A549 (cell line): ENCODE data around the gene METTL27. TPM values are rescaled to one million over a fixed set of nuclear protein-coding genes. Genes with fewer than 3 reads are reported as not detected.

Experiments
- ATAC-seq, 2 experiments: fragments of 200-7000 bp in 1 of 2; fragments of >200 bp in 1 of 2; cut with Nextera tagmentation in 1 of 2; cut with Tn5 transposase in 1 of 2; 3 replicates each; pipeline versions ENCODE4 v1.8.0 to v1.9.1; 2018 to 2020; ENCODE audit warnings: mild to moderate bottlenecking in 1 of 2, moderate library complexity in 1 of 2
- CTCF ChIA-PET: fragments of 300-600 bp; sonication (Branson Sonifier 250); formaldehyde crosslinking; extraction: SDS; loops from one replicate; lab custom pipeline; 2021; ENCODE audit warnings: antibody characterized with exemption, inconsistent platforms; lab: Yijun Ruan, JAX
- POLR2A ChIA-PET: fragments of 350-600 bp; formaldehyde crosslinking; extraction: SDS; loops from one replicate; lab custom pipeline; 2021; ENCODE audit warnings: antibody characterized with exemption, inconsistent platforms; lab: Yijun Ruan, JAX
- DNase-seq, 2 experiments: peaks; one replicate each; pipeline versions ENCODE4 v3.0.0 to v3.0.0-alpha.2; 2011 to 2016; ENCODE audit warnings: low read depth in 1 of 2, low spot score in 1 of 2
- FAIRE-seq: peaks from 2 replicates; lab custom pipeline; 2011; peaks lifted over from hg19 to GRCh38; lab: Jason Lieb, UNC
- H3K27ac ChIP-seq, 2 experiments: fragments of >200 bp; sonication (Bioruptor Twin); formaldehyde crosslinking; 3 replicates each; pipeline ENCODE4 v1.5.1; 2016 to 2017
- H3K4me1 ChIP-seq: fragments of >200 bp; sonication (Bioruptor Twin); formaldehyde crosslinking; 3 replicates; pipeline ENCODE4 v1.6.1; 2016
- H3K4me2 ChIP-seq: fragments of >200 bp; sonication (Bioruptor Twin); formaldehyde crosslinking; 3 replicates; pipeline ENCODE4 v1.6.1; 2016
- H3K4me3 ChIP-seq: fragments of >200 bp; sonication (Bioruptor Twin); formaldehyde crosslinking; 3 replicates; pipeline ENCODE4 v1.5.1; 2016
- H3K9me3 ChIP-seq: fragments of >200 bp; sonication (Bioruptor Twin); formaldehyde crosslinking; 3 replicates; pipeline ENCODE4 v1.6.1; 2016
- CTCF ChIP-seq: fragments of >200 bp; sonication (Bioruptor Twin); formaldehyde crosslinking; IDR thresholded peaks from 3 replicates; pipeline ENCODE4 v1.5.1; 2016
- EP300 ChIP-seq, 2 experiments: fragments of >200 bp; sonication (Bioruptor Twin); formaldehyde crosslinking; IDR thresholded peaks; 2 replicates in 1 of 2; 3 replicates in 1 of 2; pipeline ENCODE4 v1.6.1; 2016 to 2017
- HDAC2 ChIP-seq: fragments of 200-600 bp; sonication (generic); IDR thresholded peaks from 2 replicates; pipeline ENCODE4 v1.6.1; 2016
- HEYL ChIP-seq: fragments of 250-450 bp; sonication (Bioruptor Pico); IDR thresholded peaks from 2 replicates; pipeline ENCODE4 v1.8.0; 2021; ENCODE audit warnings: mild to moderate bottlenecking, moderate library complexity
- JUNB ChIP-seq: fragments of >200 bp; sonication (Bioruptor Twin); formaldehyde crosslinking; IDR thresholded peaks from 2 replicates; pipeline ENCODE4 v1.6.1; 2016
- KDM1A ChIP-seq: fragments of 200-600 bp; sonication (generic); IDR thresholded peaks from 2 replicates; pipeline ENCODE4 v1.6.1; 2016; ENCODE audit warnings: low read depth, mild to moderate bottlenecking
- MAX ChIP-seq: IDR thresholded peaks from 2 replicates; pipeline ENCODE4 v1.6.1; 2012
- NFE2L2 ChIP-seq: fragments of 150-350 bp; conservative IDR thresholded peaks from 2 replicates; pipeline ENCODE4 v1.6.1; 2014; ENCODE audit warnings: low read length
- NPAS2 ChIP-seq: fragments of 250-450 bp; sonication (Bioruptor Pico); IDR thresholded peaks from 2 replicates; pipeline ENCODE4 v1.8.0; 2022; ENCODE audit warnings: mild to moderate bottlenecking, moderate library complexity, borderline replicate concordance
- NR3C1 ChIP-seq: fragments of >200 bp; sonication (Bioruptor Twin); formaldehyde crosslinking; IDR thresholded peaks from 3 replicates; pipeline ENCODE4 v1.6.1; 2017
- RAD21 ChIP-seq, 2 experiments: fragments of >200 bp in 1 of 2; sonication (Bioruptor Twin) in 1 of 2; formaldehyde crosslinking in 1 of 2; IDR thresholded peaks in 1 of 2; conservative IDR thresholded peaks in 1 of 2; 2 replicates in 1 of 2; 3 replicates in 1 of 2; pipeline ENCODE4 v1.6.1; 2012 to 2018; ENCODE audit warnings: inconsistent platforms in 1 of 2
- SMC3 ChIP-seq: fragments of >200 bp; sonication (Bioruptor Twin); formaldehyde crosslinking; IDR thresholded peaks from 3 replicates; pipeline ENCODE4 v1.6.1; 2018; ENCODE audit warnings: inconsistent platforms
- TFCP2L1 ChIP-seq: fragments of 250-450 bp; sonication (Bioruptor Pico); IDR thresholded peaks from 2 replicates; pipeline ENCODE4 v1.5.0; 2021; ENCODE audit warnings: mild to moderate bottlenecking
- USF2 ChIP-seq: fragments of 450-650 bp; IDR thresholded peaks from 2 replicates; pipeline ENCODE4 v1.6.1; 2014; ENCODE audit warnings: antibody characterized with exemption
- WGBS: methylation state at CpG from one replicate; pipeline ENCODE4 v1.1.6; 2017; ENCODE audit errors: missing lambda C conversion rate; 5-methylcytosine and 5-hydroxymethylcytosine counted together
- polyA plus RNA-seq, 4 experiments: library from polyadenylated mRNA; depleted of rRNA in 3 of 4; stranded (reverse); fragments of >200 nt; fragmentation: RNase III in 1 of 4; extraction: RNeasy Plus Mini Kit Qiagen cat#74134 plus additional on column Dnase treatment in 1 of 4; gene quantifications; 2 replicates in 3 of 4; 3 replicates in 1 of 4; pipeline ENCODE4 v1.2.3, GENCODE V29; 2011 to 2017
- TF ChIP-seq, protein P1 (sequence below): fragments of 250-450 bp; sonication (Bioruptor Pico); IDR thresholded peaks from 2 replicates; pipeline ENCODE4 v1.5.0; 2020; ENCODE audit warnings: low read depth, mild to moderate bottlenecking, moderate library complexity
- TF ChIP-seq, protein P2 (sequence below): IDR thresholded peaks from 2 replicates; pipeline ENCODE4 v1.6.1; 2012

METTL27 gene
- polyA plus RNA-seq, 2 of the 4 experiments (the other 2 are of a cell fraction), result 4.1 to 4.9 TPM

DNA sequence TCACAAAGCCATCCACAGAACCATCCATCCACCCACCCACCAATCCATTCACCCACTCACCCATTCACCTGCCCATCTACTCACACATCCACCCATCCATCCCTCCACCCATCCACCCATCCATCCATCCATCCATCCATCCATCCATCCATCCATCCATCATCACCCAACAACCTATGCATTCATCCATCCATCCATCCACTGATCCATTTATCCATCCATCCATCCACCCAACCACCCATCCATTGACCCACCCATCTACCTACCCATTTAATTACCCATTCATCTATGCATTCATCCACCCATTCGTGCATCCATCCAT is 24.1 kb upstream of the METTL27 start:
- H3K9me3 ChIP-seq, result no peaks in the 10 kb centered on the region
- ATAC-seq, result no peak

DNA sequence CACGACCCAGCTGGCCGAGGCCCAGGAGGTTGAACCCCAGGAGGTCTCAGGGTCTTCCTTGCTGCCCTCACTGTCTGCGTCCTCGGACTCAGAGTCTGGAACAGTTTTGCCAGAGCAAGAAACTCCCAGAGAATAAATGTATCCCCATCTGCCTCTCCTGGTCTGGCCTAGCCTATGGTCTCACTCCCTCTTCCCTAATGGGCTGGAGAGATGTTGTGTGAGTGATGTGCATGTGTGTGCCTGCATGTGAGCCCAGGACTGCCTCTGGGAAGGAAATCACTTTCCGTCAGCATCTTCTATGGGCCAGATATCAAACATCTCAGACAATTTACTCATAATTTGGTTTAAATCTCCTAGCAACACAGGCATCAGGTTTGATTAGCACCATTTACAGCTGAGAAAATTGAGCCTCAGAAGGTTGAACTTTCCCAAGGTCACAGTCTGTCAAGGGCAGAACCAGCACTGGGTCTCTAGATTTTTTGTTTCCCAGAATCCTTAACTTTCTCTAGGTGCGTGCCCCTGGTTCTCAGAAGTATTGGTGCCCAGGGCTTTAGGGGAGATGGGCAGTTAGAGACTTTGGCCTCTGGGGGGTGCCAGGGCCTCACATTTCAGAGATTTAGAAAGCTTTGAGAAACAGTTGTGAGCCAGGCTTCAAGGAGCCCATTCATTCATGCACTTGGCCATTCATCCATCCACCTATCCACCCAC is 23.6 kb upstream of the METTL27 start:
- no peak overlapping the region for H3K4me3 ChIP-seq
- 43% methylated on average over 6 of the region's 6 CpGs for WGBS
- H3K4me1 ChIP-seq, result peaks cover 10% of the 10 kb centered on the region; the same call in 2 of the 3 replicates
- H3K4me2 ChIP-seq, result no peak overlapping the region
- H3K27ac ChIP-seq, result no peak overlapping the region
- ATAC-seq (peak; percentile 76 to 86; a peak in 4 of 6 replicates), FAIRE-seq (no peak), DNase-seq (peak; percentile 58 to 63)
- CTCF ChIA-PET, result interaction anchor here (0.5 to 6.4 kb wide), 42 partner anchors 9 to 535 kb away, joined by 3 to 94 read pairs (median 4); partner anchors contain the start of gene ELN
- POLR2A ChIA-PET, result interaction anchor here (0.5 kb wide), 1 partner anchor 344 kb away, joined by 6 read pairs; the partner anchor contains the start of gene LAT2
- H3K9me3 ChIP-seq, result no peaks in the 10 kb centered on the region
- TF ChIP-seq CTCF (peak; percentile 81), HEYL (no peak), SMC3 (peak; percentile 78), RAD21 (conservative IDR thresholded peaks at IDR 0.05 in 1 of 2, IDR thresholded peaks at IDR 0.05 in 1 of 2) (peak; percentile 88 to 91)

More for the DNA sequence above, 24.1 kb upstream of the METTL27 start:
- Histone ChIP-seq H3K4me2 (no peak overlapping the region), H3K27ac (no peak overlapping the region), H3K4me1 (peaks cover 10% of the 10 kb centered on the region; the same call in 2 of the 3 replicates), H3K4me3 (no peak overlapping the region)
- no peak for TF ChIP-seq SMC3
- no peak for FAIRE-seq
- ChIA-PET POLR2A (interaction anchor here (0.5 kb wide), 1 partner anchor 343 kb away, joined by 6 read pairs; the partner anchor contains the start of gene LAT2), CTCF (interaction anchor here (0.5 to 6.4 kb wide), 35 partner anchors 9 to 534 kb away, joined by 3 to 94 read pairs (median 4); partner anchors contain the start of gene ELN)
- no peak for DNase-seq
- WGBS, result 43% methylated on average over 1 of the region's 1 CpG

GRCh38 chr7:73864981-73865711 is 22.8 kb upstream of the METTL27 start:
- FAIRE-seq (no peak), ATAC-seq (no peak)
- 48% methylated on average over 8 of the region's 8 CpGs for WGBS

More at GRCh38 chr7:73864981-73865711, 22.8 kb upstream of the METTL27 start:
- Histone ChIP-seq H3K9me3 (no peaks in the 10 kb centered on the region), H3K4me1 (peaks cover 5% of the 10 kb centered on the region; the same call in 2 of the 3 replicates), H3K4me3 (no peak overlapping the region), H3K27ac (no peak overlapping the region), H3K4me2 (no peak overlapping the region)
- no peak for DNase-seq
- no peak for TF ChIP-seq EP300 (IDR thresholded peaks at IDR 0.05)
- TF ChIP-seq USF2, result no peak
- TF ChIP-seq, protein P1, sequence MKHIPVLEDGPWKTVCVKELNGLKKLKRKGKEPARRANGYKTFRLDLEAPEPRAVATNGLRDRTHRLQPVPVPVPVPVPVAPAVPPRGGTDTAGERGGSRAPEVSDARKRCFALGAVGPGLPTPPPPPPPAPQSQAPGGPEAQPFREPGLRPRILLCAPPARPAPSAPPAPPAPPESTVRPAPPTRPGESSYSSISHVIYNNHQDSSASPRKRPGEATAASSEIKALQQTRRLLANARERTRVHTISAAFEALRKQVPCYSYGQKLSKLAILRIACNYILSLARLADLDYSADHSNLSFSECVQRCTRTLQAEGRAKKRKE, result no peak
- TF ChIP-seq, protein P2, sequence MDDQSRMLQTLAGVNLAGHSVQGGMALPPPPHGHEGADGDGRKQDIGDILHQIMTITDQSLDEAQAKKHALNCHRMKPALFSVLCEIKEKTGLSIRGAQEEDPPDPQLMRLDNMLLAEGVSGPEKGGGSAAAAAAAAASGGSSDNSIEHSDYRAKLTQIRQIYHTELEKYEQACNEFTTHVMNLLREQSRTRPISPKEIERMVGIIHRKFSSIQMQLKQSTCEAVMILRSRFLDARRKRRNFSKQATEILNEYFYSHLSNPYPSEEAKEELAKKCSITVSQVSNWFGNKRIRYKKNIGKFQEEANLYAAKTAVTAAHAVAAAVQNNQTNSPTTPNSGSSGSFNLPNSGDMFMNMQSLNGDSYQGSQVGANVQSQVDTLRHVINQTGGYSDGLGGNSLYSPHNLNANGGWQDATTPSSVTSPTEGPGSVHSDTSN, result no peak
- no peak for TF ChIP-seq JUNB
- no peak for TF ChIP-seq NR3C1
- TF ChIP-seq TFCP2L1, result no peak
- no peak for TF ChIP-seq KDM1A
- no peak for TF ChIP-seq HDAC2
- no peak for TF ChIP-seq NFE2L2
- no peak for TF ChIP-seq NPAS2 (CRISPR knock-in tag)
- TF ChIP-seq MAX, result no peak
- ChIA-PET POLR2A (no interaction called here), CTCF (interaction anchor here (0.7 to 6.4 kb wide), 27 partner anchors 9 to 536 kb away, joined by 3 to 94 read pairs (median 5); no protein-coding TSS in a partner anchor)
